GM12874 (cell line): ENCODE data around the gene CTTNBP2.

Source experiments
- CTCF ChIP-seq: IDR thresholded peaks from 2 replicates; pipeline ENCODE4 v1.5.1; 2011; ENCODE audit warnings: low read depth, mild to moderate bottlenecking, control low read depth, low read length, moderate library complexity; ENCODE audit not compliant: insufficient read depth

CTTNBP2 gene

GRCh38 chr7:117902314-117902889 lies 29.2 kb upstream of the CTTNBP2 start:
- no peak for TF ChIP-seq CTCF

- no peak for TF ChIP-seq CTCF
These were observed 28.0 kb upstream of the CTTNBP2 start for GRCh38 chr7:117901089-117901797.

GRCh38 chr7:117896339-117896738 lies 23.1 kb upstream of the CTTNBP2 start:
- no peak for TF ChIP-seq CTCF

GRCh38 chr7:117895276-117895675 lies 22.0 kb upstream of the CTTNBP2 start:
- no peak for TF ChIP-seq CTCF

GRCh38 chr7:117894037-117894436 lies 20.8 kb upstream of the CTTNBP2 start:
- TF ChIP-seq CTCF = no peak

GRCh38 chr7:117892821-117893220 lies 19.6 kb upstream of the CTTNBP2 start:
- no peak for TF ChIP-seq CTCF

GRCh38 chr7:117889611-117890010 lies 16.4 kb upstream of the CTTNBP2 start:
- no peak for TF ChIP-seq CTCF
